SK-N-SH treated with all-trans-retinoic acid at 6 μM for 48 hours (cell line): Measurements from ENCODE around the gene TXN2.

ENCODE experiments used
- CSRNP3 ChIP-seq: fragments of 250-450 bp; sonication (Bioruptor Pico); IDR thresholded peaks from 2 replicates; pipeline ENCODE4 v1.5.1; 2021; ENCODE audit warnings: mild to moderate bottlenecking, moderate library complexity
- ESRRG ChIP-seq: fragments of 250-450 bp; sonication (Bioruptor Pico); IDR thresholded peaks from 2 replicates; pipeline ENCODE4 v1.6.1; 2021; ENCODE audit warnings: mild to moderate bottlenecking
- RARB ChIP-seq: fragments of 250-450 bp; sonication (Bioruptor Pico); IDR thresholded peaks from 2 replicates; pipeline ENCODE4 v1.8.0; 2021; ENCODE audit warnings: mild to moderate bottlenecking, moderate library complexity
- ZC3H10 ChIP-seq: fragments of 250-450 bp; sonication (Bioruptor Pico); IDR thresholded peaks from 2 replicates; pipeline ENCODE4 v1.5.1; 2021; ENCODE audit warnings: mild to moderate bottlenecking, moderate library complexity
- ZNF8 ChIP-seq: fragments of 450-650 bp; formaldehyde crosslinking; IDR thresholded peaks from 2 replicates; pipeline ENCODE4 v1.5.0; 2020; ENCODE audit warnings: mild to moderate bottlenecking, moderate library complexity
- TF ChIP-seq, protein P1 (sequence below): fragments of 250-450 bp; sonication (Bioruptor Pico); IDR thresholded peaks from 2 replicates; pipeline ENCODE4 v1.8.0; 2021; ENCODE audit warnings: low read depth, mild to moderate bottlenecking, moderate library complexity, borderline replicate concordance

- TF ChIP-seq ZC3H10 (CRISPR knock-in tag): no peak
- TF ChIP-seq, protein P1, sequence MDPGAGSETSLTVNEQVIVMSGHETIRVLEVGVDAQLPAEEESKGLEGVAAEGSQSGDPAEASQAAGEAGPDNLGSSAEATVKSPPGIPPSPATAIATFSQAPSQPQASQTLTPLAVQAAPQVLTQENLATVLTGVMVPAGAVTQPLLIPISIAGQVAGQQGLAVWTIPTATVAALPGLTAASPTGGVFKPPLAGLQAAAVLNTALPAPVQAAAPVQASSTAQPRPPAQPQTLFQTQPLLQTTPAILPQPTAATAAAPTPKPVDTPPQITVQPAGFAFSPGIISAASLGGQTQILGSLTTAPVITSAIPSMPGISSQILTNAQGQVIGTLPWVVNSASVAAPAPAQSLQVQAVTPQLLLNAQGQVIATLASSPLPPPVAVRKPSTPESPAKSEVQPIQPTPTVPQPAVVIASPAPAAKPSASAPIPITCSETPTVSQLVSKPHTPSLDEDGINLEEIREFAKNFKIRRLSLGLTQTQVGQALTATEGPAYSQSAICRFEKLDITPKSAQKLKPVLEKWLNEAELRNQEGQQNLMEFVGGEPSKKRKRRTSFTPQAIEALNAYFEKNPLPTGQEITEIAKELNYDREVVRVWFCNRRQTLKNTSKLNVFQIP: no peak
- TF ChIP-seq RARB (CRISPR knock-in tag): no peak
- TF ChIP-seq ZNF8 (CRISPR knock-in tag): no peak
- no peak for TF ChIP-seq CSRNP3 (CRISPR knock-in tag)
- no peak for TF ChIP-seq ESRRG (CRISPR knock-in tag)
Observed at GRCh38 chr22:36433318-36434231, 47.9 kb downstream of the TXN2 start.
